Lower leg skin (tissue), 4 donors: ENCODE measurements around the gene THRA. TPM values are rescaled to one million over a fixed set of nuclear protein-coding genes. Genes with fewer than 3 reads are reported as not detected.
A peak's percentile ranks its signal among the peaks of the same experiment; 100 is the strongest.

Experiments used
- DNase-seq, 2 donors: peaks; one replicate each; pipeline ENCODE4 v3.0.0-alpha.2; 2019; ENCODE audit warnings: low spot score in 2 of 2
- H3K4me3 ChIP-seq: fragments of 200-600 bp; sonication (generic); 2 replicates; pipeline ENCODE4 v1.5.1; 2017; ENCODE audit warnings: mild to moderate bottlenecking, low read depth; ENCODE audit not compliant: poor library complexity, severe bottlenecking
- POLR2A ChIP-seq, 2 donors: fragments of 450-650 bp; IDR thresholded peaks; one replicate each; pipeline ENCODE4 v1.6.1; 2016 to 2017; ENCODE audit warnings: antibody characterized with exemption in 2 of 2, mild to moderate bottlenecking in 1 of 2, moderate library complexity in 1 of 2
- WGBS, 2 donors: methylation state at CpG; one replicate each; pipeline ENCODE4 v1.1.5; 2018; 5-methylcytosine and 5-hydroxymethylcytosine counted together
- intact Hi-C: fragments of 100-400 bp; cut with DNase I; formaldehyde crosslinking; loops from one replicate; pipeline ENCODE4 v1.15.0; 2023; ENCODE audit warnings: low total_unique reads
- total RNA-seq, 4 donors: library from RNA; depleted of rRNA; stranded (reverse); fragments of >200 nt; gene quantifications; one replicate each; pipeline ENCODE4 v1.1.0, GENCODE V29; 2016
- TF ChIP-seq, protein P1 (sequence below), 3 donors: fragments of 450-650 bp; IDR thresholded peaks; one replicate each; pipeline ENCODE4 v1.5.1; 2016; ENCODE audit warnings: antibody characterized with exemption in 3 of 3, mild to moderate bottlenecking in 3 of 3, moderate library complexity in 2 of 3

Gene THRA
- total RNA-seq, 4 donors from 2014 or later = 28.2 to 56.8 (median 42.6) TPM

DNA sequence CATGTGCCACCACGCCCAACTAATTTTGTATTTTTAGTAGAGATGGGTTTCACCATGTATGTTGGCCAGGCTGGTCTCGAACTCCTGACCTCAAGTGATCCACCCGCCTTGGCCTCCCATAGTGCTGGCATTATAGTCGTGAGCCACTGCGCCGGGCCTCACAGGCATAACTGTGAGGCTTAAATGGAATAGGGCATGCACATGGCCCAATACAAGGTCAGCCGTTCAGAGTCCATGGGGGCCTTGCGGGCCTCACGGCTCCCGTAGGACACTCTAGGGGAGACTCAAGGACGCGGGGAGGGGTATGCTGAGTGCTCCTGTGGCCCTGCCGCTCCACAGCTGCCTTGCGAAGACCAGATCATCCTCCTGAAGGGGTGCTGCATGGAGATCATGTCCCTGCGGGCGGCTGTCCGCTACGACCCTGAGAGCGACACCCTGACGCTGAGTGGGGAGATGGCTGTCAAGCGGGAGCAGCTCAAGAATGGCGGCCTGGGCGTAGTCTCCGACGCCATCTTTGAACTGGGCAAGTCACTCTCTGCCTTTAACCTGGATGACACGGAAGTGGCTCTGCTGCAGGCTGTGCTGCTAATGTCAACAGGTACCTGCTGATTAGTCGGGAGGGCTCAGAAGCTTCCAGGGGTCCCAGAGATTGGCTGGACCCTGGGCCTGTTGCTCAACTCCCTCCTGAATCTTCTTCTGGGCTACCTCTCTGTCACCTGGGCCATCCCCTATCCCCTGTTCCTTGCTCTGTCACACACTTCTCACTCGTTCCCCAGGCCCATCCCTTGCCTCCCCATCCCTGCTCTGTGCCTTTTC lies 25.3 kb downstream of the THRA start:
- intact Hi-C loops = no loop called here
- no peak for TF ChIP-seq POLR2A (IDR thresholded peaks at IDR 0.05)
- TF ChIP-seq, protein P1, sequence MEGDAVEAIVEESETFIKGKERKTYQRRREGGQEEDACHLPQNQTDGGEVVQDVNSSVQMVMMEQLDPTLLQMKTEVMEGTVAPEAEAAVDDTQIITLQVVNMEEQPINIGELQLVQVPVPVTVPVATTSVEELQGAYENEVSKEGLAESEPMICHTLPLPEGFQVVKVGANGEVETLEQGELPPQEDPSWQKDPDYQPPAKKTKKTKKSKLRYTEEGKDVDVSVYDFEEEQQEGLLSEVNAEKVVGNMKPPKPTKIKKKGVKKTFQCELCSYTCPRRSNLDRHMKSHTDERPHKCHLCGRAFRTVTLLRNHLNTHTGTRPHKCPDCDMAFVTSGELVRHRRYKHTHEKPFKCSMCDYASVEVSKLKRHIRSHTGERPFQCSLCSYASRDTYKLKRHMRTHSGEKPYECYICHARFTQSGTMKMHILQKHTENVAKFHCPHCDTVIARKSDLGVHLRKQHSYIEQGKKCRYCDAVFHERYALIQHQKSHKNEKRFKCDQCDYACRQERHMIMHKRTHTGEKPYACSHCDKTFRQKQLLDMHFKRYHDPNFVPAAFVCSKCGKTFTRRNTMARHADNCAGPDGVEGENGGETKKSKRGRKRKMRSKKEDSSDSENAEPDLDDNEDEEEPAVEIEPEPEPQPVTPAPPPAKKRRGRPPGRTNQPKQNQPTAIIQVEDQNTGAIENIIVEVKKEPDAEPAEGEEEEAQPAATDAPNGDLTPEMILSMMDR (IDR thresholded peaks at IDR 0.05) = no peak
- peak in 1 of 2 donors; percentile 15 for DNase-seq
- H3K4me3 ChIP-seq = no peak overlapping the region
- WGBS, 2 donors = 86 to 90% methylated on average over 25 to 28 of the region's 28 CpGs

DNA sequence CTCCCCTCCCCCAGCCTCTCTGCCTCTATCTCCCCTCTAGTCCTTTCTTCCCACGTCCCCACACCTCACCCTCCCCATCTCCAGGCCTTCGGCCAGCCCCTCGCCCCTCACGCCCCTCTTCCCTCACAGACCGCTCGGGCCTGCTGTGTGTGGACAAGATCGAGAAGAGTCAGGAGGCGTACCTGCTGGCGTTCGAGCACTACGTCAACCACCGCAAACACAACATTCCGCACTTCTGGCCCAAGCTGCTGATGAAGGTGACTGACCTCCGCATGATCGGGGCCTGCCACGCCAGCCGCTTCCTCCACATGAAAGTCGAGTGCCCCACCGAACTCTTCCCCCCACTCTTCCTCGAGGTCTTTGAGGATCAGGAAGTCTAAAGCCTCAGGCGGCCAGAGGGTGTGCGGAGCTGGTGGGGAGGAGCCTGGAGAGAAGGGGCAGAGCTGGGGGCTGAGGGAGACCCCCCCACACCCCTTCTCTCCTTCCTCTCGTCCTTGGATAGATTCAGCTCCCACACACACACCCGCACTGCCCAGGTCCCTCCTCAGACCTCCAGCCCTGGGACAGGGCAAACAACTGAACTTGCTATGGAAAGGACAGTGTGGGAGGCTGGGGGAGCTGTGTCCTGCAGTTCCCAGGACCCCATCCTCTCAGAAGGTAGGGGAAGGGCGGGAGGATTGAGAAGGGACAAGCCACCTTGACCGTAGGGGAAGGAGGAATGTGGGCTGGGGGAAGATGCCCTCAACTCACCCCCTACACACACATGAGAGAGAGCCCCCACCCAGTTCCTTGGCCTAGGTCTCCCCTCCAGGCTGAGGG lies 26.5 kb downstream of the THRA start:
- WGBS, 2 donors = 84 to 87% methylated on average over 26 of the region's 26 CpGs
- DNase-seq = peak in 1 of 2 donors; percentile 20
- no peak for TF ChIP-seq POLR2A (IDR thresholded peaks at IDR 0.05)
- TF ChIP-seq, protein P1 (IDR thresholded peaks at IDR 0.05) = no peak
- intact Hi-C loops = no loop called here
- H3K4me3 ChIP-seq = no peak overlapping the region

DNA sequence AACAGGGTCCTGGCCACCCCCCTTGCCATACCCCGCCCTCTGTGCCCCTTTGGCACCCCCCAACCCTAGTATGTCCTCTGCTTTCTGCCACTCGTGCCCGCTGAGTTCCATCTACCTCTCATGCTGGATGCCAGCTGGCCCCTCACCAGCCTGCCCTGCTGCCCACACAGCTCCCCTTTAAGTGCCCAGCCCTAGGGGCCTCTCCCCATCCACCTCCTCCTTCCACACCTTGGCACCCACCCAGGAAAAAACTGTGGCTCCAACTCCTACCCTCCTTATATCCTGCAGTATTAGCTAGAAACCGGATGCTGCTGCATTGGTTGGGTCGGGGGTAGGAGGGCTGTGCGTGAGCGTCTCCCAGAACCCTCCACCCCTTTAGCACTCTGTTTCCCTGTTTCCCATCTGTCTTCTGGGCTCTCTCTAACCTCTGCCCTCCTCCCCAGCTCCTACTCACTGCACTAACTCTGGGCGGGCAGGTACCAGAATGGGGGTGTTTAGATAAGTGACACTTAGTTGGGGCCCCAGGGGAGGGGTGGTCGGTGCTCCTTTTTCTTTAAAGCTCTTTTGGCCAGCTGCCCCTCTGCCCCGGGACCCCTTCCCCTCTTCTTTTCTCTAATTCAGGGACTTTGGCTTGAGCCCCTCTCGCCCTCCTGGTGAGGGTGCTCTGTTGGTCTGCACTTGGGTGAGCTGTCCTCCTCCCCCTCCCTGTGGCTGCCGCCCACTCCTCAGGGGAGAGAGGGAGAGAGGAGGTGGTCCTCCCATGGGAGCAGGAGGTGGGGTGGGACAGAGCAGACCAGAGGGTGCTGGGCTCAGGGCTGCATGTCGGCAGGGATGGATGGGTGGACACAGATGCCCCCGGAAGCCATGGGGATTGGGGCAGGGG lies 27.7 kb downstream of the THRA start:
- TF ChIP-seq POLR2A (IDR thresholded peaks at IDR 0.05) = no peak
- TF ChIP-seq, protein P1 (IDR thresholded peaks at IDR 0.05) = no peak
- intact Hi-C loops = no loop called here
- DNase-seq = peak in 1 of 2 donors; percentile 58
- H3K4me3 ChIP-seq = no peak overlapping the region
- WGBS, 2 donors = 63 to 69% methylated on average over 14 of the region's 14 CpGs

DNA sequence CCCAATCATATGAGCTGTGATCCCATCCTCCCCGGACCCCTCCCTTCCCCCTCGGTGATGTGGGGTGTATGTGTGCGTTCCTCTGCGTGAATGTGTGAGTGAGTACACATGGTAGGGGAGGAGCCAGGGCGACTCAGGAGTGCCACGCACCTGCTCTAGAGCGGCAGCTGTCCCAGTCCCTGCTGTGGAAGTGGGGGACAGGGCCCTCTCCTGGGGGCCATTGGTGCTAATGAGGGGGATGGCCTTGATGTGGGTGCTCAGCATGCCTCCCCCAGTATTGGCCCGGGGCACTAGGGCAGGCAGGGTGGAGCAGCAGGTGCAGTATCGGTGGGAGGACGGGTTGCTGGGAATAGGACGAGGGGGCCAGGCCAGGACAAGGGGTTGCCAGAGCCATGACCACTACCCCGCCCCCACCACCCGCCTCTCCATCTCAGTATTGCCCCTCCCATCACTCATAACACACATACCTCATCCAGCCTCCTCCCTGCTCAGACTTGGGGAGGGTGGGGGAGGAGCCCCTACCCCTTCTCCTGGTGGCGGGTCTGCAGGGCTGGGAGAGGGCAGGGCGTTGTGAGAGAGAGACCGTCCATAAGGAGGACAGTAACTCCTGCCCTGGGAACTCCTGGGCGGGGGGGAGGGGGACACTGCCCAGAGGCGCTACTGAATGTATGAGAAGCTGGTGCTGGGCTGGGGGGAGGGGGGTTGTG lies 29.1 kb downstream of the THRA start:
- intact Hi-C loops = no loop called here
- WGBS, 2 donors = 32% methylated on average over 17 to 18 of the region's 18 CpGs
- TF ChIP-seq POLR2A (IDR thresholded peaks at IDR 0.05) = no peak
- TF ChIP-seq, protein P1 (IDR thresholded peaks at IDR 0.05) = no peak
- H3K4me3 ChIP-seq = no peak overlapping the region
- peak in 1 of 2 donors; percentile 48 for DNase-seq

DNA sequence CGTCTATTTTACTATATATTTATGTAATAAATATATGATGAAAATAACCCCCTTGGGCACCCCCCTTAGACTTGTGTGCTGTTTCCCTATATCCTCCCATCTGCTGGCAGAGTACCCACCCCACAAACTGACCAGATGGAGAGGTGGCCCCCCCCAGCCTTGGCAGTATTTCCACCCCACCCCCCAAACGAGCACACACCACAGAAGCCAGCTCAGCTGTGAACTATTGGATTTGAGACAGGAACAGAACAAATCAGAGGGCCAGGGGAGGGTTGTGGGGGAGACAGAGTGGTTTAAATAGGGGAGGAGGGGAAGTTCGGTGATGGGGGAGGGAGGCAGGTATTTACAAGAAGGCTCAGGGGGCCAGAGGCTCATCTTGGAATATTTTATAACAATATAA lies 29.8 kb downstream of the THRA start:
- no peak overlapping the region for H3K4me3 ChIP-seq
- WGBS, 2 donors = 30 to 33% methylated on average over 3 of the region's 3 CpGs
- TF ChIP-seq, protein P1 (IDR thresholded peaks at IDR 0.05) = no peak
- no peak for TF ChIP-seq POLR2A (IDR thresholded peaks at IDR 0.05)
- peak in 1 of 2 donors; percentile 21 for DNase-seq
- intact Hi-C loops = no loop called here
